ENCODE data around the gene TBC1D7. TPM values are rescaled to one million over a fixed set of nuclear protein-coding genes. Genes with fewer than 3 reads are reported as not detected.

The TBC1D7 gene
- total RNA-seq, 1 experiment from 2014 or later = 32.1 TPM

GRCh38 chr6:13261464-13261994 lies 66.8 kb downstream of the TBC1D7 start:
- Histone ChIP-seq H3K4me1 (ENCODE audit: insufficient read depth, low read length, poor library complexity, severe bottlenecking) (no peaks in the 10 kb centered on the region), H3K36me3 (ENCODE audit: insufficient read depth, low read length, poor library complexity, severe bottlenecking) (no peaks in the 10 kb centered on the region), H3K27me3 (replicated peaks; ENCODE audit: insufficient read depth, low read depth, low read length, poor library complexity) (no peaks in the 10 kb centered on the region), H3K4me3 (ENCODE audit: low read depth, low read length, poor library complexity, severe bottlenecking) (no peak overlapping the region), H3K9me3 (ENCODE audit: low read depth, low read length, poor library complexity, severe bottlenecking) (no peaks in the 10 kb centered on the region), H3K27ac (ENCODE audit: low read depth, low read length, poor library complexity, severe bottlenecking) (no peak overlapping the region)
- ChIA-PET POLR2A (ENCODE audit: low non-redundant PET) (no interaction called here), CTCF (interaction anchor here (0.6 kb wide), 1 partner anchor 50 kb away, joined by 4 read pairs; no protein-coding TSS in a partner anchor)
- no peak for TF ChIP-seq EZH2 (IDR thresholded peaks at IDR 0.05; ENCODE audit: borderline replicate concordance, low read depth, low read length, poor library complexity, severe bottlenecking)
- TF ChIP-seq CTCF (conservative IDR thresholded peaks at IDR 0.05; ENCODE audit: low read depth, low read length) = no peak
- no peak for DNase-seq (ENCODE audit: low spot score)
- no TSS peak for BruUV-seq (replicated peaks)
- intact Hi-C loops (cut with micrococcal nuclease; ENCODE audit: unreplicated experiment) = no loop called here

- no peak for TF ChIP-seq CTCF (conservative IDR thresholded peaks at IDR 0.05; ENCODE audit: low read depth, low read length)
- TF ChIP-seq EZH2 (IDR thresholded peaks at IDR 0.05; ENCODE audit: borderline replicate concordance, low read depth, low read length, poor library complexity, severe bottlenecking) = no peak
- CTCF ChIA-PET = interaction anchor here (0.6 kb wide), 1 partner anchor 49 kb away, joined by 4 read pairs; no protein-coding TSS in a partner anchor
Measured at GRCh38 chr6:13260831-13261230, 67.5 kb downstream of the TBC1D7 start.

GRCh38 chr6:13260101-13260598 lies 68.2 kb downstream of the TBC1D7 start:
- ChIA-PET POLR2A (ENCODE audit: low non-redundant PET) (no interaction called here), CTCF (no interaction called here)
- no TSS peak for BruUV-seq (replicated peaks)
- Histone ChIP-seq H3K4me3 (ENCODE audit: low read depth, low read length, poor library complexity, severe bottlenecking) (no peak overlapping the region), H3K4me1 (ENCODE audit: insufficient read depth, low read length, poor library complexity, severe bottlenecking) (no peaks in the 10 kb centered on the region), H3K27me3 (replicated peaks; ENCODE audit: insufficient read depth, low read depth, low read length, poor library complexity) (no peaks in the 10 kb centered on the region), H3K27ac (ENCODE audit: low read depth, low read length, poor library complexity, severe bottlenecking) (no peak overlapping the region), H3K36me3 (ENCODE audit: insufficient read depth, low read length, poor library complexity, severe bottlenecking) (no peaks in the 10 kb centered on the region), H3K9me3 (ENCODE audit: low read depth, low read length, poor library complexity, severe bottlenecking) (no peaks in the 10 kb centered on the region)
- DNase-seq (ENCODE audit: low spot score) = no peak
- TF ChIP-seq CTCF (conservative IDR thresholded peaks at IDR 0.05; ENCODE audit: low read depth, low read length) (no peak), EZH2 (IDR thresholded peaks at IDR 0.05; ENCODE audit: borderline replicate concordance, low read depth, low read length, poor library complexity, severe bottlenecking) (no peak)
- intact Hi-C loops (cut with micrococcal nuclease; ENCODE audit: unreplicated experiment) = no loop called here

More at GRCh38 chr6:13260831-13261230, 67.5 kb downstream of the TBC1D7 start:
- H3K27ac ChIP-seq (ENCODE audit: low read depth, low read length, poor library complexity, severe bottlenecking) = no peak overlapping the region
- POLR2A ChIA-PET (ENCODE audit: low non-redundant PET) = no interaction called here
- DNase-seq (ENCODE audit: low spot score) = no peak
- no peaks in the 10 kb centered on the region for H3K36me3 ChIP-seq (ENCODE audit: insufficient read depth, low read length, poor library complexity, severe bottlenecking)
- H3K4me1 ChIP-seq (ENCODE audit: insufficient read depth, low read length, poor library complexity, severe bottlenecking) = no peaks in the 10 kb centered on the region
- H3K27me3 ChIP-seq (replicated peaks; ENCODE audit: insufficient read depth, low read depth, low read length, poor library complexity) = no peaks in the 10 kb centered on the region
- H3K4me3 ChIP-seq (ENCODE audit: low read depth, low read length, poor library complexity, severe bottlenecking) = no peak overlapping the region
- BruUV-seq (replicated peaks) = no TSS peak
- no peaks in the 10 kb centered on the region for H3K9me3 ChIP-seq (ENCODE audit: low read depth, low read length, poor library complexity, severe bottlenecking)
- intact Hi-C loops (cut with micrococcal nuclease; ENCODE audit: unreplicated experiment) = no loop called here

All from A673 (cell line).